ENCODE results near the gene MAPK14.
"Not testable (repeated sequence)": the region's sequence is repeated elsewhere in the genome, so short reads cannot be mapped to it uniquely, and the experiment has no call there.

The MAPK14 gene

DNA sequence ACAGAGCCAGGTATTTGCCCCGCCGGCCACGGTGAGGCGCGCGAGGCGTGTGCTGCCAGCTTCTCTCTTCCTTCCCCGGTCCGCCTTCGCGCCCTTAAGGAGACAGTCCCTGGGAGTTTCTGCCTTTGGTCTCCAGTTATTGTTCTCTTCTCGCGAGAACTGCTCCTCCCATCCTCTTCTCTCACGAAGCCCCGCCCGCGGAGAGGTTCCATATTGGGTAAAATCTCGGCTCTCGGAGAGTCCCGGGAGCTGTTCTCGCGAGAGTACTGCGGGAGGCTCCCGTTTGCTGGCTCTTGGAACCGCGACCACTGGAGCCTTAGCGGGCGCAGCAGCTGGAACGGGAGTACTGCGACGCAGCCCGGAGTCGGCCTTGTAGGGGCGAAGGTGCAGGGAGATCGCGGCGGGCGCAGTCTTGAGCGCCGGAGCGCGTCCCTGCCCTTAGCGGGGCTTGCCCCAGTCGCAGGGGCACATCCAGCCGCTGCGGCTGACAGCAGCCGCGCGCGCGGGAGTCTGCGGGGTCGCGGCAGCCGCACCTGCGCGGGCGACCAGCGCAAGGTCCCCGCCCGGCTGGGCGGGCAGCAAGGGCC, at the start of gene MAPK14:
Gene MAPK14 (plus strand): TSS at position 308 of the 587 bp plus-strand sequence. CDS start 350 bp downstream, outside the sequence.
- Mint-ChIP-seq H3K4me3 (peak within 1 kb of the TSS; percentile 96), H3K4me1 (ENCODE audit: low read depth) (peaks cover 47% of the 10 kb centered on the region)

DNA sequence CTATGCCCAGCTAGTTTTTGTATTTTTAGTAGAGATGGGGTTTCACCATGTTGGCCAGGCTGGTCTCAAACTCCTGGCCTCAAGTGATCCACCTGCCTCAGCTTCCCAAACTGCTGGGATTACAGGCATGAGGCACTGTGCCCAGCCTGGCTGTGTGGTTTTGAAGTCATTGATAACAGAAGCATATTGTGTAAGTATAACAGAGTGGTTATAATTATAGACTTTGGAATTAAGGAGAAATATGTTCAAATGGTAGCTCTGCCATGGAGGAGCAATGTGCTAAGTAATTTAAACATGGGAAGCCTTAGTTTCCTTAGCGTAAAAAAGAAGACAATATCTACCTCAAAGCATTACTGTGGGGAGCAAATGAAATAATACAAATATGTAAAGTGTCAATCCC, 47.5 kb upstream of the MAPK14 start:
- H3K4me3 Mint-ChIP-seq; H3K4me1 Mint-ChIP-seq (ENCODE audit: low read depth); H3K27ac Mint-ChIP-seq; H3K36me3 Mint-ChIP-seq (ENCODE audit: low read depth); H3K9me3 Mint-ChIP-seq; H3K27me3 Mint-ChIP-seq: not testable (repeated sequence)

More for the DNA sequence above, at the start of gene MAPK14:
- Mint-ChIP-seq H3K27ac (peak within 1 kb of the TSS; percentile 95), H3K27me3 (peaks cover 22% of the 10 kb centered on the region), H3K9me3 (no peaks in the 10 kb centered on the region), H3K36me3 (ENCODE audit: low read depth) (peaks cover 11% of the 10 kb centered on the region)

DNA sequence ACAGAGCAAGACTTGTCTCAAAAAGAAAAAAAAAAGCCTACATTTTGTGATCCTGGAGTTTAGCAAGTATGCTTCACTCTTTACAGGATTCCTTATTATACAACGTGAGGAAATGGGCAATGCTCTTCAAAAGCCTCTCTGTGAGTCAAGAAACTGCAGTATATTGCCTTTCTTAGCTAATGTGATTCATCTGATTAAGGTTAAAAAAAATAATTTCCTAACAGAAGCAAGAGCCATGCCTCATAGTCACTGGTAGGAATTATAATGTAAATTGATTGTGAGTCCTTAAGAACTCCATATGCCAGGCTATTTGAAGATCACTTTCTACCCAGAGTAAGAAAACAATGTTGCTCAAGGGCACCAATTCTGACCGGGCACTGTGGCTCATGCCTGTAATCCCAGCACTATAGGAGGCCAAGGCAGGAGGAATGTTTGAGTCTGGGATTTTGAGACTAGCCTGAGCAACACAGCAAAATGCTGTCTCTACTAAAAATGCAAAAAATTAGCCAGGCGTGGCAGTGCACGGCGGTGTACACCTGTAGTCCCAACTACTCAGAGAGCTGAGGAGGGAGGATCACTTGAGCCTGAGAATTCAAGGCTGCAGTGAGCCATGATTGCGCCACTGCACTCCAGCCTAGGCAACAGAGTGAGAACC, 46.5 kb upstream of the MAPK14 start:
- Mint-ChIP-seq H3K4me3 (no peak overlapping the region), H3K27ac (no peak overlapping the region), H3K4me1 (ENCODE audit: low read depth) (no peaks in the 10 kb centered on the region), H3K27me3 (peaks cover 3% of the 10 kb centered on the region), H3K36me3 (ENCODE audit: low read depth) (no peaks in the 10 kb centered on the region), H3K9me3 (no peaks in the 10 kb centered on the region)

DNA sequence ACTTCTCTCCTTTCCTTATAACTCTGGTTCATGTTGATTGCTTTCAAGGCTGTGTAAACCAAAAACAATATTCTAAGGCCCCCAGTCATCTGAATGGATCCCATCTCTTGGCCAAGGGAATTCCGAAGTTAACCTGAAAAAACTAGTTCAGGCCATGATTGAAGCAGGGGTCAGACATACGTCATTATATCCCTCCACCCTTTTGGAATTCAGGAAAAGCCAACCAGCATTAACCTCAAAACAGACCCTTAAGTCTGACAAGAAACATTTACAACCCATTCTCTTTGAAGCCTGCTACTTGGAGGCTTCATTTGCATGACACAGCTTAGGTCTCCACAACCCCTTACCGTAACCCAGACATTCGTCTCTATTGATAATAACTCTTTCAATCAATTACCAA, 42.9 kb upstream of the MAPK14 start:
- Mint-ChIP-seq H3K27ac (no peak overlapping the region), H3K27me3 (peaks cover under 1% of the 10 kb centered on the region), H3K4me1 (ENCODE audit: low read depth) (no peaks in the 10 kb centered on the region), H3K9me3 (no peaks in the 10 kb centered on the region), H3K4me3 (no peak overlapping the region), H3K36me3 (ENCODE audit: low read depth) (no peaks in the 10 kb centered on the region)

DNA sequence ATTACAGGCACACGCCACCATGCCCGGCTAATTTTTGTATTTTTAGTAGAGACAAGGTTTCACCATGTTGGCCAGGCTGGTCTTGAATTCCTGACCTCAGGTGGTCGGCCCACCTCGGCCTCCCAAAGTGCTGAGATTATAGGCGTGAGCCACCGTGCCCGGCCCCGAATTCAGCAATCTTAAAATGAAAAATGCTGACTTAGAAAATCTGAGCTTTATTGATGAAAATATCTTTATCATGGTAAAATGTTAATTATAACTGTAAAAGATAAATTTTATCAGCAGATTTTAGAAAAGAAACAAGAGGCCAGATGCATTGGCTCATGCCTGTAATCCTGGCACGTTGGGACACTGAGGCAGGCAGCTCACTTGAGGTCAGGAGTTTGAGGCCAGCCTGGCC, 39.6 kb upstream of the MAPK14 start:
- not testable (repeated sequence) for H3K36me3 Mint-ChIP-seq (ENCODE audit: low read depth); H3K27ac Mint-ChIP-seq; H3K27me3 Mint-ChIP-seq; H3K9me3 Mint-ChIP-seq; H3K4me3 Mint-ChIP-seq; H3K4me1 Mint-ChIP-seq (ENCODE audit: low read depth)

DNA sequence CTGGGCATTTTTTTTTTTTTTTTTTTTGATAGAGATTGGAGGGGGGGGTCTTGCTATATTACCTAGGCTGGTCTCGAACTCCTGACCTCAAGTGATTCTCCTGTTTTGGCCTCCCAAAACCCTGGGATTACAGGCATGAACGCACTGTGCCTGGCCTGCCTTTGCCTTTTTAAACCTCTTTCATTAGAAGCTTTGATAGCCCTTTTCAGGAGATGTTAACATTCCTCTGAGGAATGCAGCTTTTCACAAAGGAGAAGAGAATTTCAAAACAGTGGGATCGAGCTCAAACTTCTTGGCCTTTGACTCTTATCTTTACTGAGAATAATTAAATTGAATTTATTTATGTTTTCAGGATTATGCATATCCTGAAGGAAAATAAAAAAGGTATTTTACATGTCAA, 34.5 kb upstream of the MAPK14 start:
- Mint-ChIP-seq H3K9me3 (no peaks in the 10 kb centered on the region), H3K4me3 (no peak overlapping the region), H3K27ac (no peak overlapping the region), H3K4me1 (ENCODE audit: low read depth) (no peaks in the 10 kb centered on the region), H3K27me3 (peaks cover 8% of the 10 kb centered on the region), H3K36me3 (ENCODE audit: low read depth) (no peaks in the 10 kb centered on the region)

DNA sequence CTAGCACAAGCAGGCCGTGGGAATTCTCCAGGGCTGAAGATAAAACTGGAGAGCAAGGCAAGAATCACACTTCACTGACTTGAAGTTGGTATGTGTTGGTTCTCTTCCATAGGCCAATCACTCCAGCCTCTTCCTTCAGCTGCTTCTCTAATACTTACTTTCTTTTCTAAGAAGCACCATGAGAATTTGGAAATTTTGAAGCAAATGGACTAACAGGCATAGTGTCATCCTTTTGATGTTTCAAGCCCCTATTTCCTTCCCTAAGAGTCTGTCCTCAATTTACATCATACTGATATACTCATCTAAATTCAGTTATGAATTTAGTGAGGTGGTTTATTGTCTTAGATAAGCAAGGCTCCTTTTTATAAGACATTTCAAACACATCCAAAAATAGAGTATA, 27.2 kb upstream of the MAPK14 start:
- Mint-ChIP-seq H3K36me3 (ENCODE audit: low read depth) (no peaks in the 10 kb centered on the region), H3K4me1 (ENCODE audit: low read depth) (no peaks in the 10 kb centered on the region), H3K27ac (no peak overlapping the region), H3K27me3 (peaks cover 9% of the 10 kb centered on the region), H3K9me3 (no peaks in the 10 kb centered on the region), H3K4me3 (no peak overlapping the region)

DNA sequence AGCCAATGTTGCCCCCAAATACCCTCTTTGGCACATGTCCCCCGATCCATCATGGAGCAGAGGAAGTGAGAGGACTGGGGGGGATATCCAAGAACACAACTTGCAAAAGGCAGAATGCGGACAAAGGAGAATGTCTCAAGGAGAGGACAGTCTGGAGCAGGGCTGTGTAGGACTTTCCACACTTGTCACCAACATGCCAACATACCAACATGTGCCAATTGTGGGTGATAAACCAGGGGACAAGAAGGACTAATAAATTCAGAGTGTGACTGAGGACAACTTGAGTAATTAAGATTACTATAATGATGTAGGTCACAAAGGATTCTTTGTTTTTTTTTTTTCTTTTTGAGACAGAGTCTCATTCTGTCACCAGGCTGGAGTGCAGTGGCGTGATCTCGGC, 11.9 kb upstream of the MAPK14 start:
- Mint-ChIP-seq H3K9me3 (no peaks in the 10 kb centered on the region), H3K27ac (no peak overlapping the region), H3K27me3 (peaks cover 3% of the 10 kb centered on the region), H3K4me3 (no peak overlapping the region), H3K4me1 (ENCODE audit: low read depth) (no peaks in the 10 kb centered on the region), H3K36me3 (ENCODE audit: low read depth) (no peaks in the 10 kb centered on the region)

DNA sequence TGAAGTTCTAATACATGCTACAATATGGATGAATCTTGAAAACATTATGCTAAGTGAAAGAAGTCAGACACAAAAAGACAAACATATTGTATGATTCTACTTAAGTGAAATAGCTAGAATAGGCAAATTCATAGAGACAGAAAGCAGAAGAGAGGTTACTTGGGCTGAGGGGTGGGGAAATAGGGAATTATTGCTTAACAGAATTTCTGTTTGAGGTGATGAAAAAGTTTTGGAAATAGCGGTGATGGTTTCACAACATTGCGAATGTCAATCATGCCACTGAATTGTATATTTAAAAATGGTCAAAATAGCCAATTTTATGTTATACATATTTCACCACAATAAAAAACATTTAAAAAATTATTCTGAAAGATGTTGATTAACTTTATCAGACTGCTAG, 9.3 kb upstream of the MAPK14 start:
- H3K27me3 Mint-ChIP-seq: peaks cover 3% of the 10 kb centered on the region
- H3K4me3 Mint-ChIP-seq: no peak overlapping the region
- no peaks in the 10 kb centered on the region for H3K9me3 Mint-ChIP-seq
- no peaks in the 10 kb centered on the region for H3K4me1 Mint-ChIP-seq (ENCODE audit: low read depth)
- no peaks in the 10 kb centered on the region for H3K36me3 Mint-ChIP-seq (ENCODE audit: low read depth)
- no peak overlapping the region for H3K27ac Mint-ChIP-seq

DNA sequence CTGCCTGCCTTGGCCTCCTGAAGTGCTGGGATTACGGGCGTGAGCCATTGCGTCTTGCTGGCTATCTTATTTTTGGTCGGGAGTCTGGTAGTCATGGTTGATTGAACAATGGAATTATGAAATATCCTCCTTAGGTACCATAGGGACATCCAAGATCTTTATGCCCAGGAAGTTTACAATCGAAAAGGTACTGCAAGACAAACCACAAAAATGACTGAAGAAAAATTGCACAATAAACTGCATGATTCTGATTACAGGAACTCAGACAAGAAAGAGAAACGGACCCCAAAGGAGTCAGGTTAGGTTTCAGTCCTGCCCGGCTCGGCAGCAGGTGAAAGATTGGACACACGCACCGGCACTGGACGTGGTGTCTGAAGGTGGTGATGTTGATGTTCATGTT, 8.4 kb upstream of the MAPK14 start:
- H3K4me1 Mint-ChIP-seq (ENCODE audit: low read depth): peaks cover 6% of the 10 kb centered on the region
- H3K9me3 Mint-ChIP-seq: no peaks in the 10 kb centered on the region
- H3K36me3 Mint-ChIP-seq (ENCODE audit: low read depth): no peaks in the 10 kb centered on the region
- H3K4me3 Mint-ChIP-seq: no peak overlapping the region
- H3K27me3 Mint-ChIP-seq: peaks cover 8% of the 10 kb centered on the region
- no peak overlapping the region for H3K27ac Mint-ChIP-seq

DNA sequence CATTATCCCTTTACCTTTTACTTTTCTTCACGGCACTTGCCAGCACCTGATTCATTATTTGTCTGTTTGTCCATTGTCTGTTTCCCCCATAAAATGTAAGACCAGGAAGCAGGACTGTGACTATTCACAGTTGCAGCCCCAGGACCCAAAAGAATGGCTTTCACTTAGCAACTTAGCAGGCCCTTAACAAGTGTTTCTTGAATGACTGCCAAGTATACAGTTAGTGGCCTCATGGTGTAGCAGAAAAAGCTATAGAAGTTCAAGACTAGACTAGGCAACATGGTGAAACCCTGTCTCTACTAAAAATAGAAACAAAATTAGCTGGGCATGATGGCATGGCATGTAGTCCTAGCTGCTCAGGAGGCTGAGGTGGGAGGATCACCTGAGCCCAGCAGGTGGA, 7.5 kb upstream of the MAPK14 start:
- Mint-ChIP-seq H3K27me3 (peaks cover 12% of the 10 kb centered on the region), H3K27ac (no peak overlapping the region), H3K4me3 (no peak overlapping the region), H3K9me3 (no peaks in the 10 kb centered on the region), H3K36me3 (ENCODE audit: low read depth) (no peaks in the 10 kb centered on the region), H3K4me1 (ENCODE audit: low read depth) (peaks cover 11% of the 10 kb centered on the region)

DNA sequence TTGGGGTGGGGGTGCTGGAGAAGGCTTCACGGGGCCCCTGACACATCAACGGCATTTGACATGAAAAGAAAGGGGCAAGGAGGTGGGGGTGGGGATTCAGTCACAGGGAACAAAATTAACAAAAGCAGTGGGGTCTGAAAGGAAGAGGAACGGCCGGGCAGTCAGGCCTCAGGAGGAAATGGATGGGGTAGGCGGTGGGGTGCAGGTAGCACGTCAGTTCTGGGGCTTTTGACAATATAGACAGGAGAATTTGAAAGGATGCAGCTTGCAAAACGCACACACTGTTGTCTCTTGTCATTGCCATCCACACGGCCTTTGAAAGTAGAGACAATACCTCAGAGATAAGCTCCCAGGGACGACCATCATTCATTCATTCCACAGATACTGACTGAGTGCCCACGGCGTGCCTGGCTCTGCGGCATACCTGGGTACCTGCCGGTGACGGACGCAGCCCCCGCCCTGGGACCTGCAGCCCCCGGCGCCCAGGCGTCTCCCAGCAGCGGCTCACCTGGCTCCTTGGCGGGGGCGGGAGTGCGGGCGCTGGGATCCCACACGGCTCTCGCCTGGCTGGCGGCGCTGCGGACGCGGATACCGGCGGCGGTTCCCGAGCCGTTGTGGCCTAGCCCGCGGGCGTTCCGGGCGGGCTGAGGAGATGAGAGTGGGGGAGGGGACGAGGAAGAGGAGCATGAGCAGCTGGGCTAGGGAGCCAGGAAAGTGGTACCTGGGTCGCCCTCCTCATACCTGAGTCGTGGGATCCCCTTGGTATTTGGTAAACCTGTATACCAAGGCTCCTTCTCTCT, 3.4 kb upstream of the MAPK14 start, which contains the start of gene SLC26A8:
Gene SLC26A8 (minus strand): TSS at position 646 of the 800 bp plus-strand sequence. CDS start 4,934 bp downstream, outside the sequence.
- Mint-ChIP-seq H3K9me3 (no peaks in the 10 kb centered on the region), H3K27me3 (peaks cover 22% of the 10 kb centered on the region), H3K27ac (no peak within 1 kb of the TSS), H3K4me3 (peak within 1 kb of the TSS; percentile 6), H3K36me3 (ENCODE audit: low read depth) (peaks cover 6% of the 10 kb centered on the region), H3K4me1 (ENCODE audit: low read depth) (peaks cover 16% of the 10 kb centered on the region)

DNA sequence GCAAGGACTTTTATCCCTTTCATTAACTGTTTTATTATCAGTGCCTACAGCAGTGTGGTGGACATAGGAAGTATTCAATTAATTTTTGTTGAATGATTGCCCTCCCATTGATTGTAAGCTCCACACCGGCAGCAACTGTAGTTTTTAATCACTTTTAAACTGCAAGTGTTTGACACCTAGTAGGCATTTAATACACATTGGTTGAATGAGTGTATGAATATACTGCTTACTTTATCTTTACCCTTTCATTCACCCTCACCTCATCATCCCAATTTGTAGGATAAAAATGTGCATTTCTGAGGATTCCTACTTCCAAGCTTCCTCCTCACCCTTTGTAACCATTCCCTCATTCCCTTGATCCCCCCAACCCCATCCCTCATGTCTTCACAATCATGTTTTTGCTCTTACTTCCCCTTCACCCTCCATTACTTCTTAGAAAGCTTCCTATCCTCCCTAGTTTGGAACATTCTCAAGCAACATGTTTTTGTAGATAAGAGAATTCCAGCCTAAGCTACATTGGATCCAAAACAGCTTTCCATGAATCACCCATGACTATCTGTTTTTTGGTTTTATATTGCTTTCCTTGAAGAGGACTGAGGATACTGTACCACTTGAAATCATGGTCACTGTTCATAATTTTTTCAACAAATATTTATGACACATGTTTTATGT, 2.2 kb upstream of the MAPK14 start:
- Mint-ChIP-seq H3K27ac (no peak overlapping the region), H3K4me1 (ENCODE audit: low read depth) (peaks cover 27% of the 10 kb centered on the region), H3K9me3 (no peaks in the 10 kb centered on the region), H3K36me3 (ENCODE audit: low read depth) (peaks cover 6% of the 10 kb centered on the region), H3K4me3 (peak overlapping the region; percentile 6), H3K27me3 (peaks cover 22% of the 10 kb centered on the region)

DNA sequence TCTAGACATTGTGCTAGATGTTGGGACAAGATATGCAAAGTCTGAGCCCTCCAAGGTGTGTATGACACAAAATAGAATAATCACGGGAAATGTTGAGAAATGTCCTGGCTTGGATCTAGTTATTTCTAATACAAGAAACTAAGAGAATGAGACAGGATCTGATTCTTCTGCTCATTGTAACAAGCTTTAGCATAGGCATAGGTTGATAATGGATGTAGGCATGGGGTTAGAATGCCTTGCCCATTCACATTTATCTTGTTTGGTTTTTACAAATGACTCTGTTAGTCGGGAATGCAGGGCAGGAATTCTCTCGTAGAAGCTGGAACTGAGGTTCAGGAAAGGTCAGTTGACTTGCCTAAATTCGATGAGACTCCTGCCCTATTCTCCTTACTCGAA, 1.7 kb upstream of the MAPK14 start:
- Mint-ChIP-seq H3K27me3 (peaks cover 22% of the 10 kb centered on the region), H3K4me3 (no peak overlapping the region), H3K36me3 (ENCODE audit: low read depth) (peaks cover 6% of the 10 kb centered on the region), H3K27ac (no peak overlapping the region), H3K9me3 (no peaks in the 10 kb centered on the region), H3K4me1 (ENCODE audit: low read depth) (peaks cover 32% of the 10 kb centered on the region)
